Activated T-helper 9 cell treated with anti-CD3 and anti-CD28 coated beads, Interleukin-2, amount 50 U/mL, for 16 hours (primary cell): Measurements from ENCODE around the gene TRIM59.
"Not testable (repeated sequence)": the region's sequence is repeated elsewhere in the genome, so short reads cannot be mapped to it uniquely, and the experiment has no call there.

Experiments
- DNase-seq: peaks from one replicate; pipeline ENCODE4 v3.0.0-alpha.2; 2020; ENCODE audit warnings: low read depth

Gene TRIM59

GRCh38 chr3:160455846-160456245 lies 6.3 kb upstream of the TRIM59 start:
- DNase-seq, result no peak

DNA sequence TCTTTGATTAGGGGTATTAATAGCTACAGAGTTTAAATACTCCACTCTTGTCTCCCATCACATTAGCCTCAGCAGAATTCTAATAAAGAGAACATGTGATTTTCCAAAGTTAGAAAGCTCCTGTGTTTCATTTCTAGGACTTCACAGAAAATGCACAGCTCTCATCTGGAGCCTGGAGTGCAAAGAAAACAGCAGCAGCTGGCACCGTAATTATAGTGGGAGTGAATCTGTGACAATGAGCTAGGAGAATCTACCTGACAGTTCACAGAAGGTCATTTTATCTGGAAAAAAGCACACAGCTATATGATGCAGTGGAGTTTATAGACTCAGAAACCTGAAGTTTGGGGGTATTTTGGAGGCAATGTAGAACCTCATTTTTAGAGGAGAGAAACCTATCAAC lies 5.4 kb upstream of the TRIM59 start:
- DNase-seq, result no peak

DNA sequence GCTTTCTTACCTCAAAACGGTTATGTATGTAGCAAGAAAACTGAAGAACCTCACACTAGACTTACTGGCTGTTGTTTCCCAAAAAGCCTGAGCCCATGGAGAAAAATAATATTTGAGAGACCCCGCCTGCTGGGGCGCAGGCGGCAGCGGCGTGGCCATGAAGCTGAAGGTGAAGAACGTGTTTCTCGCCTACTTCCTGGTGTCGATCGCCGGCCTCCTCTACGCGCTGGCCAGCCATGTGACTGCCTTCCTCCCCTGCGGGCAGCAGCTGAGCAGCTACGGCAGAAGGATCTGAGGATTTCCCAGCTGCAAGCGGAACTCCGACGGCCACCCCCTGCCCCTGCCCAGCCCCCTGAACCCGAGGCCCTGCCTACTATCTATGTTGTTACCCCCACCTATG lies 2.7 kb upstream of the TRIM59 start:
- DNase-seq, result not testable (repeated sequence)

DNA sequence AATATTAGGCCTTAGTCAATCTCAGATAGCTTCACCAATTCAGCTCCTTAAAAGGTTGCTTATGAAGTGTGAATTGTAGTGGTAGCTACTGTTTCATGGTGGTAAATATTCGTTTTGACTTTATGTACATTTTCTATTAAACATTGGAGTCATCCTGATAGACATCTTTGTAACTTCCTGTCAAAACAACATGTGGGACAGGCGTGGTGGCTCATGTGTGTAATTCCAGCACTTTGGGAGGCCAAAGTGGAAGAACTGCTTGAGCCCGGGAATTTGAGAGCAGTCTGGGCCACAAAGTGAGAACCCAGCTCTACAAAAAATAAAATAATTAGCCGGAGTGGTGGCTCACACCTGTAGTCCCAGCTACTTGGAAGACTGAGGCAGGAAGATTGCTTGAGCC lies 2.0 kb upstream of the TRIM59 start:
- DNase-seq, result no peak

DNA sequence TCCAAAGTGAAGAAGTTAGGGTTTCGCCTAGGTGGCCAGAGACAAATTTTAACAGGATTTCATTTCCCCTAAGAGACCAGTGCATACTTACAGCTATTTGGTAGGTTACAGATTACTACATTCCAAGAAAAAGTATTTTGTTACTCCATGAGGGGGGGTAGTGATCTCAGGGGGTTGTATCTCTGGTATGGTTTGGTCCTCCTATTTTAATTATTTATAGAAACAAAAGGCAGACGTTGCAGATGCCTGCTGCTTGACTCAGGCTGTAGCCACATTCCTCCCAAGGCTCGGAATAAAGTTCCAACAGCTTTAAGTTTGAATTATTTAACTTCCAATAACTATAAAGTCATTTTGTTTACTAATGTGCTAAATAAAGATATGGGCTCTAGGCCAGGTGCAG lies 1.3 kb upstream of the TRIM59 start:
- no peak for DNase-seq

- no peak for DNase-seq
Measured at GRCh38 chr3:160448845-160449635, 546 bp downstream of the TRIM59 start.

- no peak for DNase-seq
Measured at GRCh38 chr3:160447544-160447943, 2.0 kb downstream of the TRIM59 start.

- no peak for DNase-seq
Measured at GRCh38 chr3:160446522-160447056, 3.0 kb downstream of the TRIM59 start.

- DNase-seq, result no peak
Measured at GRCh38 chr3:160445854-160446253, 3.7 kb downstream of the TRIM59 start.

GRCh38 chr3:160444411-160444810 lies 5.2 kb downstream of the TRIM59 start:
- no peak for DNase-seq

DNA sequence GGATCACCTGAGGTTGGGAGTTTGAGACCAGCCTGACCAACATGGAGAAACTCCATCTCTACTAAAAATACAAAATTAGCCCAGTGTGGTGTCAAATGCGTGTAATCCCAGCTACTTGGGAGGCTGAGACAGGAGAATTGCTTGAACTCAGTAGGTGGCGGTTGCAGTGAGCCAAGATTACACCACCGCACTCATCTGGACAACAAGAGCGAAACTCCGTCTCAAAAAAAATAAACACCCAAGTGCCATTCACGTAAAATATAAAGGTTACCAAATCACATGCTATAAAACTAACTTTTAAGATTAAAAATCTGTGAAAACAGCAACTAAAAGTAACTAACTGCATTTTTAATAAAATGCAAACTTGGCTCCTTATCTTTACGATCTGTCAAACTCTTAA lies 8.9 kb downstream of the TRIM59 start:
- DNase-seq, result no peak

GRCh38 chr3:160437083-160437455 lies 12.5 kb downstream of the TRIM59 start:
- DNase-seq, result no peak

GRCh38 chr3:160435747-160436146 lies 13.8 kb downstream of the TRIM59 start:
- no peak for DNase-seq

DNA sequence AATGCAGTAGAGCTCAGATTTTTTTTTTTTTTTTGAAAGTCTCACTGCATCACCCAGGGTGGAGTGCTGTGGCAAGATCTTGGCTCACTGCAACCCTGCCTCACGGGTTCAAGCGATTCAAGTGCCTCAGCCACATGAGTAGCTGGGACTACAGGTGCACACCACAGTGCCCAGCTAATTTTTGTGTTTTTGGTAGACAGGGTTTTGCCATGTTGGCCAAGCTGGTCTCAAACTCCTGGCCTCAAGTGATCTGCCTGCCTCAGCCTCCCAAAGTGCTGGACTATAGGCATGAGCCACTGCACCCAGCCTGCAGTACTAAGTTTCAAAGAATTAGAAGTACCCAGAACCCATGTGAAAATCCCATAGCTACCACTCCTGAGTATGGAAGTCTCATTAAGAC lies 14.5 kb downstream of the TRIM59 start:
- DNase-seq, result no peak

DNA sequence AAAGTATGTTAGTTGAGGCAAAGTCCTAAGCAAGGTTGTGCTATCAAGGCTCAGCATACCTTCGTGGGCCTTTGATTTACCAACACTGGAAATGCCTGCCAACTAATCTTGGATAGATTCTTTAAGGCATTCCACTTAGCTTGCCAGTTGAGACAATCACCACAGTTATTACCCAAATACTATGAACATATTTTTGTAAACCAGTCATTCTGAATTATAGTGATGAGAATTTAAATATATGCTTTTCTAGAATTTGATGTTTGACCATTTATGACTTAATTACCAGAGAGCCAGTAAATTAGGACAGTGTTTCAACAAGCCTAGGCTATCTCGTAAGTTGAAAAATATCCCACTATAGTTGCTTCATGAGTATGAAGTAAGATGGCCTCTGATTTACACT lies 15.5 kb downstream of the TRIM59 start:
- no peak for DNase-seq

DNA sequence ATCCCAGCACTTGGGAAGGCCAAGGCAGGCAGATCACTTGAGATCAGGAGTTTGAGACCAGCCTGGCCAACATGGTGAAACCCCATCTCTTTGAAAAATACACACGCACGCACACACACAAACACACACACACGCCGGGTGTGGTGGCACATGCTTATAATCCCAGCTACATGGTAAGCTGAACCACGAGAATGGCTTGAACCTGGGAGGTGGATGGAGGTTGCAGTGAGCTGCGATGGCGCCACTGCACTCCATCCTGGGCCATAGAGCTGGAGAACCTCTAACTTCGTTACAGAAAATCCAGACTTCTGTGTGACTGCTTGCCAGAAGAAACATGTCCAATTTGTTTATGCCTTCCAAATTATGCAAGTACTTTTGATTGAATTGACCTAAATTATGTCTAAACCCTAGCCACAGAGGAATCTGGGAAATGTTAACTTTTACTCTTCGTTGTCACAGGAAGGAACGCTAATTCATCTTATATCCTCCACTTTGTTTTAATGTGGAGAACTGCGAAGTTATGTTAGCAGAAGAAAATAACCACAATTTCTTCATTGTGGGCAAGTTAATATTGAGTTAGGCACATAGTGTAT lies 21.7 kb downstream of the TRIM59 start:
- DNase-seq, result no peak

DNA sequence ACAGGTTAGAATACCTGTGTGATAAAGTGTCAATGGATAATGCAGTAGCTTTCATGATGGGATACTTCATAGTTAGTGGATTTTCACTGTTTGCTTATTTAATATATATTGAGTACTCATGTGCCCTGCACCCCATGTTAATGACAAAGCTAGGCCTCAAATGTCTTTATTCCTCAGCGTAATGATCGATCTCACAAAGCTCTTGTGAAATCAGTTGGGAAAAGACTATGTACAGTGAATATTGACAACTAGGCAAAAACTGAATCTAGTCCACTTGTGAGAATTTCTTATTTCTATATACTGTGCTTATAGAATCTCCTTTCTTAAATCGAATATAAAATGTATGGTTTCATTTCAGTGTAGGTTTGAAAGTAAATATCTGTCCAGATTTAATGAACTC lies 32.3 kb downstream of the TRIM59 start:
- no peak for DNase-seq

DNA sequence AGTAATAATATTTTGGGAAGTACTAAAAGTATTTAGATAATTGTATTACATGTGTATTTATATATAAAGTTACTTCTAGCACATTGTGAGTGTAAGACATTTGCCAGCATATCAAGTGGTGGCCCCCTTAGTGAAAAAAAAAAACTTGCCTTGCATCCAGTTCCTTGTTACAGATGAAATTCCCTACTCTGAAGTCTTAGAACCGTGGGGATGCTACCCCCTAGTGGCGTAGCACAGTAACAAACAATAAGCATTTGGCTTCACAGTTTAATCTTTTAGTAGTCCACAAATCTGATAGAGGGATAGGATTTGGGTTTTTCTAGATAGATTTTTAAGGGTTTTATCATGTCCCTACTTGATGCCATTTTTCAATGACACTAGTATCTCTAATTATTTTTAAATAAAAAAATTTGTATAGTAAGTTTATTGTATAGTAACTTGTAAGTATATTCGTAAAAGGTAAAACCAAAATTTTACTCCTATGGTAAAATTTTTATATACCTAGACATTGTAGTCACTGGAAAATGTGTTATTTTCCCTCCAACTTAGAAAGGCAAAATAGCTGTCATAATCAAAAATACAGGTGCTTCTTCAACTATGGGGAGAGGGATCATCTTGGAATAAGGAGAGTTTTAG lies 35.9 kb downstream of the TRIM59 start:
- peak; percentile 37 for DNase-seq

DNA sequence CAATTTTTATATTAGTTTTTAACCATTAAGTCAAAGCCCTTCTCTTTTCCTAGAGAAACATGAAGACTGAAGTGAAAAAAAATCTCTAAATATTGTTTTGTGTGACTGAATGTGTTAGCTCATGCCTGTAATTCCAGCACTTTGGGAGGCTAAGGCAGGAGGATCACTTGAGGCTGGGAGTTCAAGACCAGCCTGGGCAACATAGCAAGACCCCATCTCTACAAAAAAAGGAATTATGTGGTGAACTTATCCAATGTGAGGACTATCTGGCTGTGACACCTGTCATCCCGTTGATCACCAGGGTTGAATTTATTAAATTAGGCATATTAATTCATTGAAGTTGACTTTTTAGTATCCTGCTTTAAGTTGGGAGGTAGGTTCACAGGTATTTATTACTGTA lies 37.1 kb downstream of the TRIM59 start:
- DNase-seq, result no peak

DNA sequence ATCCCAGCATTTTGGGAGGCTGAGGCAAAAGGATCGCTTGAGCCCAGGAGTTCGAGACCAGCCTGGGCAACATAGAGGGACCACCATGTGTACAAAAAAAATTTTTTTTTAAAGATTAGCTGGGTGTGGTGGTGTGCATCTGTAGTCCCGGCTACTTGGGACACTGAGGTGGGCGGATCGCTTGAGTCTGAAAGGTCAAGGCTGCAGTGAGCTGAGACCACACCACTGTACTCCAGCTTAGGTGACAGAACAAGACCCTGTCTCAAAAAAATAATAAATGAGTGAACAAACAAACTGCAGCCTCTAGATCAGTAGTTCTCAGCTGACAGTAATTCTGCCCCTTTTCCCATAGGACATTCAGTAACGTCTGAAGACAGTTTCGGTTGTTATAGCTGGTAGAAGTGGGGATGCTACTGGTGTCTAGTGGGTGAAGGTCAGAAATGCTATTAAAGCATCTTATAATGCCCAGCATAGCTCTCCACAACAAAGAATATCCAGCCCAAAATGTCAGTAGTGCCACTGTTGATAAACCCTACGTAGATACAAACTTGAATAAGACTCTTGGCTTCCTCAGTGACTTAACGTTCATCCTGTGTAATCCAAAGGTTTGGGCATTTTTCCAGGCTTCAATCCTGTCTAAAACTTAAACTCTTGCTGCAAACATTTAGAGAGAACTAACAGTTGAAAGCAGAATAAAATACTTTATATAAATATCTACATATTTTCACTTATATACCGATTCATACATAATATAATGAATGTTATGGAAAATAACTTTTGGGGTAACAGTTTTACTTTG lies 39.6 kb downstream of the TRIM59 start:
- DNase-seq, result no peak

- DNase-seq, result no peak
Measured at GRCh38 chr3:160403796-160404470, 45.7 kb downstream of the TRIM59 start.

DNA sequence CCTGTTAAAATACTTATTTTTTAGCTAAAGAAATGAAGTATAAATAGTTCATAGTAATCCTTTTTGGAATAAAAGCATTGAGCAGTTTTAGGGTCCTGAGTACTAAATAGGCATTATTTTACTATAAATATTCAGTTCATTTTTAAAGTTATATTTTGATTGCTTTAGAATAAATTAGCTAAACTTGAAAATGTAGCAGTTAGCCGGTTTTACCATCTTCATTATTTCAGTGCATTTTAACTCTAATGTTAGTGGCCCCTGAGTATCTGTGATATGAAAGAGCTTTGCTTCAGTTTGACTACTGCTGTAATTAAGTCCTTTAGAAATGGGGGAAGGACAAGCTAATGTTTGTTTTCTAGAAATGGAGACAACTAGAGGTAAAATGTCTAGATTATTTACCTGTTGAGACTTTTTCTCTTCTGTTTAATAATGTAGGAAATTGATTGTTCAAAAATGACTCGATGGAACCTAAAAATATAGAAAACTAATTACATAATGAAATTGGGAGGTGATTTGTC lies 46.5 kb downstream of the TRIM59 start:
- no peak for DNase-seq
